Measurements from ENCODE around the gene MAPK8IP1. TPM values are rescaled to one million over a fixed set of nuclear protein-coding genes. Genes with fewer than 3 reads are reported as not detected.

Gene MAPK8IP1
- total RNA-seq, 2 donors from 2014 or later: 0.65 to 0.93 TPM

DNA sequence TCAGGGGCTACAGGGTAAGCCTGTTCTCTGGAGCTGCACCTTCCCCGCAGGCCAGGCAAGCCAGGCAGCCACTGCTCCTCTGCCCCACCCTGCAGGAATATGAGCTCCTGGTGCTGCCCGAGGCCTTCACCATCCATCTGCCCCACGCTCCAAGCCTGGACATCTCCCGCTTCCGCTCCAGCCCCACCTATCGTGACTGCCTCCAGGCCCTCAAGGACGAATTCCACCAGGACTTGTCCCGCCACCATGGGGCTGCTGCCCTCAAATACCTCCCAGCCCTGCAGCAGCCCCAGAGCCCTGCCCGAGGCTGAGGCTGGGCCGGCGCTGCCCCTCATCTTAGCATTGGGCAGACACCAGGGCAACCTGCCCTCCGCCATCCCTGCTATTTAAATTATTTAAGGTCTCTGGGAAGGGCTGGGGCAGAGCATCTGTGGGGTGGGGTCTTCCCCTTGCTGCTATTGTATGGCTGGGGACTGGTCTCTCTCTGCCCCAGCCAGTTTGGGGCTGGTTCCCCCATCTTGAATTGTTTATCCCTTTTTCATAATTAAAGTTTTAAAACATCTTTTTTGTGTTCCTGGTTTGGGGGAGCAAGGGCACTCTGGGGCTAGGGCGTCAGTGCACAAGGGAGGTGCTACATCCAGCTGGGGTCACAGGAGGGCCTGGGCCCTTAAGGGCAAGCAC is 43.2 kb downstream of the MAPK8IP1 start:
- no peaks in the 10 kb centered on the region for H3K27me3 Mint-ChIP-seq
- peaks cover 19% of the 10 kb centered on the region for H3K4me1 Mint-ChIP-seq
- no peak for ATAC-seq (replicated peaks)
- peaks cover 22% of the 10 kb centered on the region for H3K36me3 Mint-ChIP-seq (ENCODE audit: low read depth)
- H3K4me3 Mint-ChIP-seq: no peak overlapping the region
- peak overlapping the region; percentile 68 for H3K27ac Mint-ChIP-seq
- H3K9me3 Mint-ChIP-seq: no peaks in the 10 kb centered on the region

- peak; percentile 42 for ATAC-seq (replicated peaks)
- Mint-ChIP-seq H3K27me3 (no peaks in the 10 kb centered on the region), H3K9me3 (no peaks in the 10 kb centered on the region), H3K36me3 (ENCODE audit: low read depth) (peaks cover 27% of the 10 kb centered on the region), H3K4me3 (peak overlapping the region; percentile 67), H3K4me1 (peaks cover 19% of the 10 kb centered on the region), H3K27ac (peak overlapping the region; percentile 89)
Observed at GRCh38 chr11:45929486-45930030, 44.1 kb downstream of the MAPK8IP1 start.

- H3K4me1 Mint-ChIP-seq: peaks cover 19% of the 10 kb centered on the region
- no peaks in the 10 kb centered on the region for H3K9me3 Mint-ChIP-seq
- ATAC-seq (replicated peaks): peak; percentile 69
- H3K4me3 Mint-ChIP-seq: peak overlapping the region; percentile 67
- peaks cover 34% of the 10 kb centered on the region for H3K36me3 Mint-ChIP-seq (ENCODE audit: low read depth)
- H3K27me3 Mint-ChIP-seq: no peaks in the 10 kb centered on the region
- H3K27ac Mint-ChIP-seq: peak overlapping the region; percentile 89
Observed at GRCh38 chr11:45930031-45930794, 44.8 kb downstream of the MAPK8IP1 start.

DNA sequence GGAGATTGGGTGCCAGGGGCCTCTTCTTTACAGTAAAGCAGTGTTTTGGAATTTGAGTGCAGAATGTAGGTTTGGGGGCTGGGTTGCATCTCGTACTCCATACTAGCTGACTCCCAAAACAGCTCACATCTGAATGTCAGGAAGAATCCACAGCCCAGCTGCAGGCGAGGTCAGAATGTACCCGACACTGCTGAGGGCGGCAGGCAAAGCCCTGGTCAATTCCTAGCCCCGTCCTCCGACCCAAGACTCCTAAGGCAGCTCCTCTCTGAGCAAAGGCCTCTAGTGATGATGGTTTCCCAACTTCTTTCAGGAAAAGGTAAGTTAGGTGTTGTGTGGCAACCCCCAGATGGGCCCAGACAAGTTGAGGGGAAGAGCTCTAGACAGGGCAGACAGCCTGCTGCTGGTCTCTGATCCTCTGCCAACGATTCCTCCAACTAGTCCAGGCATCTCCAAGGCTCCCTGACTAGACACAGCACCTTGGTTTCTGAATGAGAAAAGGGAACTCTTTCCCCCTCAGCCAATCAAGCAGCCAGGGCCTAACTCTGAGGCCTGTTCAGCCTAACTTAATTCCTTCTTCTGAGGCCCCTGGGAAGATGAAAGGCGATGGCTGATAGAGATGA is 45.6 kb downstream of the MAPK8IP1 start:
- peak overlapping the region; percentile 29 for H3K27ac Mint-ChIP-seq
- no peaks in the 10 kb centered on the region for H3K27me3 Mint-ChIP-seq
- peaks cover 19% of the 10 kb centered on the region for H3K4me1 Mint-ChIP-seq
- peak overlapping the region; percentile 67 for H3K4me3 Mint-ChIP-seq
- peaks cover 42% of the 10 kb centered on the region for H3K36me3 Mint-ChIP-seq (ENCODE audit: low read depth)
- no peak for ATAC-seq (replicated peaks)
- H3K9me3 Mint-ChIP-seq: no peaks in the 10 kb centered on the region

GRCh38 chr11:45931739-45932138 is 46.3 kb downstream of the MAPK8IP1 start:
- Mint-ChIP-seq H3K27ac (peak overlapping the region; percentile 29), H3K27me3 (no peaks in the 10 kb centered on the region), H3K4me3 (no peak overlapping the region), H3K36me3 (ENCODE audit: low read depth) (peaks cover 48% of the 10 kb centered on the region), H3K9me3 (no peaks in the 10 kb centered on the region), H3K4me1 (peaks cover 19% of the 10 kb centered on the region)
- no peak for ATAC-seq (replicated peaks)

DNA sequence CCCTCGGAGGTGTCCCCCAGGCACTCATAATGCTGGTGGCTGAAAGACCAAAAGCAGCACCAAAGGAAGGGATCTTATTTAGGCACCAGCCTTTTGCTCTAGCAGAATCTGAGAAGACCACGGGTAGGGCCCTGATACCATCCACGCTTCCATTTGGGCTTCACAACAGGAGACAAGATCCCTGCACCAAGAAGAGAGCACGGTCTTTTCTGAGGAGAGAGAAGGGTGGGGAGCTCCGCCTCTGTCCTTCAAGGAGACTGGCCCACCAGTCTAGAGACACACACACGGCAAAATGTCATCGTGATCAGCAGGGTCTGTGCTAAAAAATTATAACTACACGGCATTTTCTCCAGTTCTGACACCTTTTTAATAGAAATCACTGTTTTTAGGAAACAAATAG is 46.8 kb downstream of the MAPK8IP1 start:
- no peaks in the 10 kb centered on the region for H3K9me3 Mint-ChIP-seq
- H3K4me3 Mint-ChIP-seq: no peak overlapping the region
- no peak for ATAC-seq (replicated peaks)
- peaks cover 19% of the 10 kb centered on the region for H3K4me1 Mint-ChIP-seq
- peak overlapping the region; percentile 28 for H3K27ac Mint-ChIP-seq
- H3K36me3 Mint-ChIP-seq (ENCODE audit: low read depth): peaks cover 52% of the 10 kb centered on the region
- H3K27me3 Mint-ChIP-seq: no peaks in the 10 kb centered on the region

- H3K27ac Mint-ChIP-seq: peak overlapping the region; percentile 28
- H3K27me3 Mint-ChIP-seq: no peaks in the 10 kb centered on the region
Observed at GRCh38 chr11:45933131-45933831, 47.8 kb downstream of the MAPK8IP1 start.

DNA sequence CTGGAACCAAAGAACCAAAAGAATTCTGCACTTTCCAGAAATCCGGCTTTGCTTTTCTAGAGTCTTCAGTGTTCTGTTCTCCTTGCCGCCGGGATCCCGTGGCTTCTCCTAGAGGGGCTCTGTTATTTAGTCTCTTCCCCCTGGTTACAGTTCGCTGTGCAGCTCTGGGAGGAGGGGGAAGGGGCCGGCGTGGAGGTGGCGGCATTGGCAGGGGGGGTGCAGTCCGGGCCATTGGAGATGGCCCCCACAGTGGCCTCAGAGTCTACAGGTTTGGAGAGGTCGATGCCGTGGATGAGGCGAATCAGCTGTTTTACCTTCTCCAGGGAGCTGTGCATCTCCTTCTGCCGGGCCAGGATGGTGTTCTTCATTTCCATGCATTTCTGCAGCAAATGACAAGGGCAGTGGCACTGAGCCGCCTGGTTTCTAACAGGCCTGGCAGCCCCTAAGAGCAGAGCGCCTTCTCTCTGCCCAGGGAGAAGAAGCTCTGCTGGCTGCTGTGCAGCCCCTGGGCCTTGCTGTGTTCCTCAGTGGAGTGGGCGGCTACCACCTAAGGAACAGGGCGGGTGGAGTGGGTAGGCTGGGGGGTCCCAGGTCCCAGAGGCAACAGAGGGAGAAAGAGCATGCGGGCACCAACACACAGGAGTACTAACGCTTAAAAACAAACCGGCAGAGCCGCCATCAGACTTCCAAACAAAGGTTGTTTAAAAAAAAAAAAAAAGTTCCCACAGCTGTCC is 48.6 kb downstream of the MAPK8IP1 start:
- H3K27me3 Mint-ChIP-seq: no peaks in the 10 kb centered on the region
- H3K4me1 Mint-ChIP-seq: peaks cover 19% of the 10 kb centered on the region
- H3K9me3 Mint-ChIP-seq: no peaks in the 10 kb centered on the region
- H3K4me3 Mint-ChIP-seq: no peak overlapping the region
- no peak for ATAC-seq (replicated peaks)
- H3K27ac Mint-ChIP-seq: no peak overlapping the region
- H3K36me3 Mint-ChIP-seq (ENCODE audit: low read depth): peaks cover 67% of the 10 kb centered on the region

More at GRCh38 chr11:45933131-45933831, 47.8 kb downstream of the MAPK8IP1 start:
- H3K9me3 Mint-ChIP-seq: no peaks in the 10 kb centered on the region
- peaks cover 19% of the 10 kb centered on the region for H3K4me1 Mint-ChIP-seq
- peaks cover 60% of the 10 kb centered on the region for H3K36me3 Mint-ChIP-seq (ENCODE audit: low read depth)
- no peak overlapping the region for H3K4me3 Mint-ChIP-seq
- ATAC-seq (replicated peaks): no peak

- no peaks in the 10 kb centered on the region for H3K9me3 Mint-ChIP-seq
- no peak for ATAC-seq (replicated peaks)
- peaks cover 74% of the 10 kb centered on the region for H3K36me3 Mint-ChIP-seq (ENCODE audit: low read depth)
- no peak overlapping the region for H3K4me3 Mint-ChIP-seq
- H3K27me3 Mint-ChIP-seq: no peaks in the 10 kb centered on the region
- peaks cover 18% of the 10 kb centered on the region for H3K4me1 Mint-ChIP-seq
- H3K27ac Mint-ChIP-seq: no peak overlapping the region
Observed at GRCh38 chr11:45934580-45935318, 49.3 kb downstream of the MAPK8IP1 start.

DNA sequence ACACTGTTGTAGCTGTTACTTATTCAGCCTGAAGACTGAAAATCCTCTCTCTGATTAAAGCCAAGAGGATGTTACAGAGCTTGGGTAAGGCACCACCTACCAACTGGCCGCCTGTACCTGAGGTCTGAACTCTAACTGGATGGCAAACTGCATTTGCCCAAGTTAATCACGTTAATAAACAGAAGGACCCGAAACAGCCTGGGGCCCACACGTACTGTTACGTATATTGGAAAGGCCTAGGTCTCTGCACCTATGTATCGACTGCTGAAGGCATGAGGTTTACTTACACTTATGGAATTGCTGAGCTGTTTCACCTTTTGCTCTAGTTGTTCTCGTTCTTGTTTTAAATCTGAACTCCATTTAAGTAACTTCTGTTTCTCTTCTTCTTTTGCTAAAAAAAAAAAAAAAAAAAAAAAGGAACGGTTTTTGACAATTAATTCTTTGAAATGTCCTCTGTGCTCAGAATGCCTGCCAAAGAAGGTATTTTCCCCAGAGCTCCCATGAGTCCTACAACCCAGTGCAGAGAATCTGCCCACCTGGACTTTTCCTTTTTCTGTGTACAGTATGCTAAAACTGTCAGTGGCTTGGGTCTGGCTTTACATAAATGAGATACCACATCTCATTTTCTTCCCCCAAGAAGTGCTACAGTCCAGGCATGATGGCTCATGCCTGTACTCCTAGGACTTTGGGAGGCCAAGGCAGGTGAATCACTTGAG is 50.1 kb downstream of the MAPK8IP1 start:
- Mint-ChIP-seq H3K4me1 (peaks cover 11% of the 10 kb centered on the region), H3K9me3 (no peaks in the 10 kb centered on the region), H3K27ac (no peak overlapping the region), H3K4me3 (no peak overlapping the region), H3K27me3 (no peaks in the 10 kb centered on the region), H3K36me3 (ENCODE audit: low read depth) (peaks cover 76% of the 10 kb centered on the region)
- ATAC-seq (replicated peaks): no peak

DNA sequence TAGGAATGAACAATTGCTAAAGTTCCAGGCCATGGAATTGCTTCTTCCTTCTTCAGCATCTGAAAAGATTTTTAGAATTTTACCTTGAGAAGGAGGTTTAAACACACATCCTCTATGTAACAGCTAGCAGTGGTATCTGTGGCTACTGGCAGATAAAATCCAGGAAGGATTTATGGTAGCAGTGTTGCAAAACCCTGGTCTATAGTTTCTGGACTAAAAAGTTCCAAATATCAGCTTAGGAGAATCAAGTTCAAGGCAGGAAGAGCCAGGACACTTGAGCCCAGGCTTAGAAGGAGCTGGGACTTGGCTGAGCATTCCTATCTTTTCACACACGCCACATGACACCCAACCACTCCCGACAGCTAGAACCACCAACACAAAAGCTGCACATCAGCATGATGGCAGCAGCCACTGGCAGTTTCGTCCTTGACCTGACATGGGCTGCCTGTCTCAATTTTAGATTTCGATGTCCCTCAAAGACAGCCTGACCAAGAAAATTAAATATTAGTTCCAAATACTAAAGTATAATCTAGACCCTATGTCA is 51.1 kb downstream of the MAPK8IP1 start:
- H3K4me1 Mint-ChIP-seq: peaks cover 3% of the 10 kb centered on the region
- no peak for ATAC-seq (replicated peaks)
- H3K27me3 Mint-ChIP-seq: no peaks in the 10 kb centered on the region
- no peak overlapping the region for H3K27ac Mint-ChIP-seq
- no peaks in the 10 kb centered on the region for H3K9me3 Mint-ChIP-seq
- peaks cover 81% of the 10 kb centered on the region for H3K36me3 Mint-ChIP-seq (ENCODE audit: low read depth)
- no peak overlapping the region for H3K4me3 Mint-ChIP-seq

- H3K4me3 Mint-ChIP-seq: no peak overlapping the region
- H3K27ac Mint-ChIP-seq: no peak overlapping the region
- H3K9me3 Mint-ChIP-seq: no peaks in the 10 kb centered on the region
- H3K36me3 Mint-ChIP-seq (ENCODE audit: low read depth): peaks cover 83% of the 10 kb centered on the region
- no peak for ATAC-seq (replicated peaks)
- peaks cover 6% of the 10 kb centered on the region for H3K4me1 Mint-ChIP-seq
- H3K27me3 Mint-ChIP-seq: no peaks in the 10 kb centered on the region
Observed at GRCh38 chr11:45937916-45938315, 52.5 kb downstream of the MAPK8IP1 start.

All from activated T-helper 17 cell treated with anti-CD3 and anti-CD28 coated beads, Interleukin-2, amount 50 U/mL, for 72 hours (primary cell).